Measurements from ENCODE around the gene PDGFRB. TPM values are rescaled to one million over a fixed set of nuclear protein-coding genes. Genes with fewer than 3 reads are reported as not detected.

Gene PDGFRB
- total RNA-seq, 1 donor from 2014 or later = 173 TPM

DNA sequence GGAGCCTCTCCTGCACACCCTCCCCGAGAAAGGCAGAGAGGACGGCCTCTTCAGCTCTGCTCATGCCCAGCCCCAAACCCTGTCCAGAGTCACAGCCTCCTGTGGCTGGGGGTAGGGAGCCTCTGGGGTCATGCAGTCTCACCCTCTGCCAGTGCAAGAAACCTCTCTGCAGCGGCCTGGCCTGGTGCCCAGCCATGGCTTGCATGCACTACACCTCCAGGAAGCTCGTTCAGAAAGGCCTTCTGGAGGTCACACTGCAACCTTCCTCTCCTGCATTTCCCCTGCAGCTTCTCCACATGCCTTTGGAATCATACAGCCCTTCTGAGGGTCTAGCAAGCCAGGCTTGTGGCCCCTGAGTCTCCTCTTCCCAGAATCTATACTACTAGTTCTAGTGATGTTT is 87.2 kb downstream of the PDGFRB start:
- no peak for DNase-seq (ENCODE audit: extremely low spot score in 2 of 2)
- no peaks in the 10 kb centered on the region for H3K27me3 ChIP-seq
- H3K9me3 ChIP-seq = no peaks in the 10 kb centered on the region
- no peaks in the 10 kb centered on the region for H3K4me1 ChIP-seq
- no peak overlapping the region for H3K27ac ChIP-seq
- TF ChIP-seq POLR2A (IDR thresholded peaks at IDR 0.05) = no peak
- TF ChIP-seq POLR2AphosphoS5 (IDR thresholded peaks at IDR 0.05; ENCODE audit: insufficient read depth in 1 of 2, low read depth in 1 of 2) = no peak
- TF ChIP-seq, protein P1, sequence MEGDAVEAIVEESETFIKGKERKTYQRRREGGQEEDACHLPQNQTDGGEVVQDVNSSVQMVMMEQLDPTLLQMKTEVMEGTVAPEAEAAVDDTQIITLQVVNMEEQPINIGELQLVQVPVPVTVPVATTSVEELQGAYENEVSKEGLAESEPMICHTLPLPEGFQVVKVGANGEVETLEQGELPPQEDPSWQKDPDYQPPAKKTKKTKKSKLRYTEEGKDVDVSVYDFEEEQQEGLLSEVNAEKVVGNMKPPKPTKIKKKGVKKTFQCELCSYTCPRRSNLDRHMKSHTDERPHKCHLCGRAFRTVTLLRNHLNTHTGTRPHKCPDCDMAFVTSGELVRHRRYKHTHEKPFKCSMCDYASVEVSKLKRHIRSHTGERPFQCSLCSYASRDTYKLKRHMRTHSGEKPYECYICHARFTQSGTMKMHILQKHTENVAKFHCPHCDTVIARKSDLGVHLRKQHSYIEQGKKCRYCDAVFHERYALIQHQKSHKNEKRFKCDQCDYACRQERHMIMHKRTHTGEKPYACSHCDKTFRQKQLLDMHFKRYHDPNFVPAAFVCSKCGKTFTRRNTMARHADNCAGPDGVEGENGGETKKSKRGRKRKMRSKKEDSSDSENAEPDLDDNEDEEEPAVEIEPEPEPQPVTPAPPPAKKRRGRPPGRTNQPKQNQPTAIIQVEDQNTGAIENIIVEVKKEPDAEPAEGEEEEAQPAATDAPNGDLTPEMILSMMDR (IDR thresholded peaks at IDR 0.05) = no peak
- intact Hi-C loops (cut with DNase I) = no loop called here
- no peaks in the 10 kb centered on the region for H3K36me3 ChIP-seq
- no peak overlapping the region for H3K4me3 ChIP-seq

DNA sequence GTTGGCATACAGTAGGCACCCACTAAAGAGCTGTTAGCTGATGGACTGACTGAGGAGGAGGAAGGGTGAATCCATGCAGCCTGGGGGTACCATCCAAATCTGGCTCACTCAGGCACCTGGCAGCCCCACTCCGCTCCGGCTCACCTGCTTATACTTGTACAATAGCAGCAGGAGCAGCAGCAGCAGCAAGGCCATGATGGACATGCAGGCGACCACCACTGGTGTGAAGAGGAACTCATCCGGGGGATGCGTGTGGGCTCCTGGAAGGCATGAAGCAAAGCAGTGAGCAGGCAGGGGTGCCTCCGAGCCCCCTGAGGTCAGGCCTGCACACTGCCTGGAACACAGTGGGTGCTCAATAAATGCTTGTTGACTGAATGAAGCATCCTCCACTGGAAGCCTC is 87.6 kb downstream of the PDGFRB start:
- Histone ChIP-seq H3K4me3 (no peak overlapping the region), H3K4me1 (no peaks in the 10 kb centered on the region), H3K27me3 (no peaks in the 10 kb centered on the region), H3K27ac (no peak overlapping the region), H3K9me3 (no peaks in the 10 kb centered on the region), H3K36me3 (no peaks in the 10 kb centered on the region)
- TF ChIP-seq POLR2AphosphoS5 (IDR thresholded peaks at IDR 0.05; ENCODE audit: insufficient read depth in 1 of 2, low read depth in 1 of 2) (no peak), POLR2A (IDR thresholded peaks at IDR 0.05) (no peak)
- TF ChIP-seq, protein P1 (IDR thresholded peaks at IDR 0.05) = no peak
- intact Hi-C loops (cut with DNase I) = no loop called here
- no peak for DNase-seq (ENCODE audit: extremely low spot score in 2 of 2)

DNA sequence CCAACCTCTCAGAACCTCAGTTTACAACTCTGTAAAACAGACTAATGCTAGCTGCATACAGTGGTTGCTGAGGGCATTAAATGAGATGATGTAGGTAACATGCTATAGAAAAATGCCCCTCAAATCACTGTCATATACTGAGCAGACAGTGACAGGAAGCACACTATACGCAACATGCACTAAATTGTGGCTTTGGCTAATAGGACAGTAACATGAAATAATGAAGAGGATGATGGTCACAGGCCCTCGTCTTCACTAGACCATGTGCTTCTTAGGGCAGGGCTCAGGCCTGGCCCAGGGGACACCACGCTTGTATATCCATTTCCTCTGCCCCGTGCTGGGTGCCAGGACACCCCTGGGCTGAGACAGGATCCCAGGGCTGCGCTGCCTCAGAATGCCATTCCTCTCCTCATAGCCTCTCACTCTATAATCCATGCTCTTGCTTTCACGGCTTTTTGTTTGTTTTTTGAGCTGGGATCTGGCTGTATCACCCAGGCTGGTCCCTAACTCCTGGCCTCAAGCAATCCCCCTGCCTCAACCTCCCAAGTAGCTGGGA is 88.2 kb downstream of the PDGFRB start:
- Histone ChIP-seq H3K27ac (no peak overlapping the region), H3K9me3 (no peaks in the 10 kb centered on the region), H3K27me3 (no peaks in the 10 kb centered on the region), H3K4me1 (no peaks in the 10 kb centered on the region), H3K4me3 (no peak overlapping the region), H3K36me3 (no peaks in the 10 kb centered on the region)
- DNase-seq (ENCODE audit: extremely low spot score in 2 of 2) = no peak
- TF ChIP-seq POLR2AphosphoS5 (IDR thresholded peaks at IDR 0.05; ENCODE audit: insufficient read depth in 1 of 2, low read depth in 1 of 2) (no peak), POLR2A (IDR thresholded peaks at IDR 0.05) (no peak)
- TF ChIP-seq, protein P1 (IDR thresholded peaks at IDR 0.05) = no peak
- intact Hi-C loops (cut with DNase I) = no loop called here

DNA sequence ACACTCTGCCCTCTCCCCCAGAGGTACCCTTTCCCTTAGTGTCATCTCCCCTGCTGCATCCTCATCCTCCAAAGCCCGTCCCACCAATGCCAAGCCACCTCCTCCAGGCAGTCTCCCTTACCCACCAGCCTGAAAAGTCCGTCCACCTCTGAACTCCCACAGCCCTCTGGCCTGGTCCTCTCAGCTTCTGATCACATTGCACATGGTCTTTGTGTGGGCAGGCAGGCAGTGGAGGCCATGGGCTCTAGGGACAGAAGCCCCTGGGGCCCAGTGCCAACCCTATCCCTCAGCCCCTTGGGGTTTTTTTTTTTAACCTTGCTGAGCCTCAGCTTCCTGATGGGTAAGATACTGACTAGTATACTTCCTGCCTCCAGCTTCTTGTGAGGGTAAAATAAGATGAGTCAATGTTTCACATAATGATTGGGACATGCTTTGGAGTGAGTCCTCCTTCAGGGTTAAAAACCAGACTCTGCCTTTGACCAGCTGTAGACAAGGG is 88.7 kb downstream of the PDGFRB start:
- H3K36me3 ChIP-seq = no peaks in the 10 kb centered on the region
- H3K9me3 ChIP-seq = no peaks in the 10 kb centered on the region
- intact Hi-C loops (cut with DNase I) = no loop called here
- DNase-seq (ENCODE audit: extremely low spot score in 2 of 2) = no peak
- TF ChIP-seq, protein P1 (IDR thresholded peaks at IDR 0.05) = no peak
- TF ChIP-seq POLR2AphosphoS5 (IDR thresholded peaks at IDR 0.05; ENCODE audit: insufficient read depth in 1 of 2, low read depth in 1 of 2) (no peak), POLR2A (IDR thresholded peaks at IDR 0.05) (no peak)
- H3K4me1 ChIP-seq = no peaks in the 10 kb centered on the region
- H3K27me3 ChIP-seq = no peaks in the 10 kb centered on the region
- H3K27ac ChIP-seq = no peak overlapping the region
- no peak overlapping the region for H3K4me3 ChIP-seq

DNA sequence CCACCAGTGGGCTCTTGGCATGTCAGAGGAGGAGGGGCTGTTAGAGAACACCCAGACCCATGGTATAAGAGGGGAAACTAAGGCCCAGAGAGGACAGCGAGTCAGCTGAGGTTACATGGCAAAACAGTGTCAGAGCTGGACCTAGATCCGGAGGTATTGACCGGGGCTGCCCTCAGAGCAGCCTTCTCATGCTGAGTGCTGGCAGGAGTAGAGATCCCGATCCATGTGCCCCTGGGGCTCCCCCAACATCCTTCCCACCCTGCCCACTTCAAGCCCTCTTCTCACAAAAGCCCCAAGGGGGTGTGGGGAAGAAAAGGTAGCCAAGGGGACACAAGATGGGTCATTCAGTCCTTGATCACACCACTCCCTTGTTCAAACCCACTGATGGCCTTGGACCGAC is 89.2 kb downstream of the PDGFRB start:
- Histone ChIP-seq H3K4me1 (no peaks in the 10 kb centered on the region), H3K4me3 (no peak overlapping the region), H3K27ac (no peak overlapping the region), H3K9me3 (no peaks in the 10 kb centered on the region), H3K36me3 (no peaks in the 10 kb centered on the region), H3K27me3 (no peaks in the 10 kb centered on the region)
- no peak for DNase-seq (ENCODE audit: extremely low spot score in 2 of 2)
- no peak for TF ChIP-seq POLR2AphosphoS5 (IDR thresholded peaks at IDR 0.05; ENCODE audit: insufficient read depth in 1 of 2, low read depth in 1 of 2)
- TF ChIP-seq, protein P1 (IDR thresholded peaks at IDR 0.05) = no peak
- TF ChIP-seq POLR2A (IDR thresholded peaks at IDR 0.05) = no peak
- intact Hi-C loops (cut with DNase I) = no loop called here

Data from vagina (tissue), 2 donors.